HG02610 (cell line): ENCODE results near the gene NDUFV3.
A peak's percentile ranks its signal among the peaks of the same experiment; 100 is the strongest.
"Not testable (repeated sequence)": the region's sequence is repeated elsewhere in the genome, so short reads cannot be mapped to it uniquely, and the experiment has no call there.

Experiments used
- ATAC-seq: cut with Tn5 transposase; IDR thresholded peaks from one replicate; pipeline ENCODE4 v1.9.1; 2021; ENCODE audit warnings: mild to moderate bottlenecking, moderate library complexity; ENCODE audit not compliant: unreplicated experiment

Gene NDUFV3

GRCh38 chr21:42883921-42884320, 9.2 kb upstream of the NDUFV3 start:
- no peak for ATAC-seq

- ATAC-seq, result no peak
These were observed 5.8 kb upstream of the NDUFV3 start for GRCh38 chr21:42887326-42887725.

- ATAC-seq, result peak; percentile 6
These were observed 553 bp upstream of the NDUFV3 start for GRCh38 chr21:42892582-42892930.

GRCh38 chr21:42900446-42900845, 7.3 kb downstream of the NDUFV3 start:
- ATAC-seq, result no peak

- no peak for ATAC-seq
These were observed 10.7 kb downstream of the NDUFV3 start for GRCh38 chr21:42903817-42904216.

- no peak for ATAC-seq
These were observed 12.1 kb downstream of the NDUFV3 start for GRCh38 chr21:42905195-42905594.

GRCh38 chr21:42906233-42906632, 13.1 kb downstream of the NDUFV3 start:
- no peak for ATAC-seq

GRCh38 chr21:42908484-42908883, 15.4 kb downstream of the NDUFV3 start:
- not testable (repeated sequence) for ATAC-seq

- ATAC-seq, result not testable (repeated sequence)
These were observed 18.8 kb downstream of the NDUFV3 start for GRCh38 chr21:42911920-42912319.

- no peak for ATAC-seq
These were observed 20.4 kb downstream of the NDUFV3 start for GRCh38 chr21:42913476-42913875.

- no peak for ATAC-seq
These were observed 25.2 kb downstream of the NDUFV3 start for GRCh38 chr21:42918291-42918690.

- ATAC-seq, result no peak
These were observed 28.8 kb downstream of the NDUFV3 start for GRCh38 chr21:42921927-42922326.

- no peak for ATAC-seq
These were observed 29.8 kb downstream of the NDUFV3 start for GRCh38 chr21:42922918-42923317.

- no peak for ATAC-seq
These were observed 30.7 kb downstream of the NDUFV3 start for GRCh38 chr21:42923553-42924432.

- no peak for ATAC-seq
These were observed 31.3 kb downstream of the NDUFV3 start for GRCh38 chr21:42924433-42924751.

GRCh38 chr21:42925114-42925926, 32.2 kb downstream of the NDUFV3 start, which contains the start of gene ERVH48-1:
Gene ERVH48-1 (minus strand): TSS chr21:42925630. CDS start chr21:42919006, 6,624 bp downstream.
- ATAC-seq, result no peak

GRCh38 chr21:42927474-42928200, 34.5 kb downstream of the NDUFV3 start:
- not testable (repeated sequence) for ATAC-seq

GRCh38 chr21:42929969-42930368, 36.9 kb downstream of the NDUFV3 start:
- ATAC-seq, result no peak

GRCh38 chr21:42931560-42932235, 38.6 kb downstream of the NDUFV3 start:
- ATAC-seq, result no peak

GRCh38 chr21:42932378-42933136, 39.4 kb downstream of the NDUFV3 start:
- ATAC-seq, result not testable (repeated sequence)
